Measurements from ENCODE around the gene GPRIN3. TPM values are rescaled to one million over a fixed set of nuclear protein-coding genes. Genes with fewer than 3 reads are reported as not detected.

GPRIN3 gene
- total and polyA plus RNA-seq, 8 donors: 0.40 to 19.8 (median 10.5) TPM

DNA sequence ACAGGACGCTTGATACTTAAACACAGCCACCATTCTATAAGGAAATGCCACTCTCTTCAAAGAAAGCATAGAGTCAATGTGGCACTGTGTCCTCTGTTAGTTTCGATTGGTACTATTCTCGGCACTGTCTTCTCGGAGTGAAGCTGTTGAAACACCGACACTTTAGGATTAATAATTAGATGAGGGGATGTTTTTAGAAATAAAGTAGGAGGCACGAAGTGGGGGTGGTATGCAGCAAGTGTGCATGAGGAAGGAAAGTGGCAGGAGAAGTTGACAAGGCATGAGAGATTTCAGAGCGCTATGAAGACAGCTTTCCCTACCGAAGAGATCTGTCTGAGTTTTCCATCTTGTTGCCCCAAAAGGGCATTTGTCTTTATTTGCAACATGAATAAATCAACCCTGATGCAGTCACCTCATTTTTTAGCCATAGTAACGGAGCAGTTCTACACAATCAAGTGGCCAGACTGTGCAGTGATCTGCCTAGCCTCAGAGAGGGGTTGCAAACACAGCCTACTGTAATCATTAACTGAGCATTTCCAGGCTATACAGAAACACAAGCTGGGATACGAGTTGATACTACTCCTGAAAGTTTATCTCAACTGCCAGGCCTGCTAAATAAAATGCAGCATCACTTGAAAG lies 8.3 kb downstream of the GPRIN3 start:
- Histone ChIP-seq H3K4me1 (peaks cover 14 to 54% (median 33%) of the 10 kb centered on the region in 4 donors), H3K9me3 (no peaks in the 10 kb centered on the region), H3K27me3 (no peaks in the 10 kb centered on the region), H3K4me3 (peak overlapping the region; percentile 19 to 38 (median 23)), H3K27ac (peak overlapping the region; percentile 65 to 86 (median 77)), H3K36me3 (no peaks in the 10 kb centered on the region)
- TF ChIP-seq EP300 (IDR thresholded peaks at IDR 0.05) (no peak), POLR2AphosphoS5 (IDR thresholded peaks at IDR 0.05) (no peak), POLR2A (IDR thresholded peaks at IDR 0.05) (no peak)
- intact Hi-C loops (cut with DNase I; ENCODE audit: low total_unique reads): no loop called here
- WGBS, 5 donors: 14 to 39% (median 30%) methylated on average over 10 of the region's 10 CpGs
- peak in 1 of 2 donors; percentile 59 for DNase-seq

DNA sequence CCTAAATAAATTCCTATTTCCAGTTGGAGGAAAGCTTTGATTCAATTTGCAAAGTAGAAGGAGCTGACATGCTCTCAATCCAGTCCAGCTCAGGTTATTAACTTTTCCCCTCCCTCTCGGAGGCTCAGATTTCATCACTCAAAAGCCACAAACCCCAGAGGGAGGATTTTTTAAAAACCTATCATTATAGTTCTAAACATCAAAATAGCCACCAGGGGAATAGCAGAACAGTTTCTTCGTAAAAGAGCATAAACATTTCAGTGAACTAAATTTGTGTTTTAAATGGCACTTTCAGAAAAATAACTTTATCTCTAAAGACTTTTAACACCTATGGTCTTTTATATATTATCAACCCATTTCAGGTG lies 8.8 kb downstream of the GPRIN3 start:
- intact Hi-C loops (cut with DNase I; ENCODE audit: low total_unique reads): no loop called here
- Histone ChIP-seq H3K27ac (peak overlapping the region; percentile 65 to 86 (median 77)), H3K27me3 (no peaks in the 10 kb centered on the region), H3K4me1 (peaks cover 14 to 56% (median 38%) of the 10 kb centered on the region in 4 donors), H3K9me3 (no peaks in the 10 kb centered on the region), H3K36me3 (no peaks in the 10 kb centered on the region), H3K4me3 (peak overlapping the region; percentile 19 to 38 (median 23))
- peak in 1 of 2 donors; percentile 38 for DNase-seq
- no peak for TF ChIP-seq EP300 (IDR thresholded peaks at IDR 0.05)
- TF ChIP-seq, protein P1, sequence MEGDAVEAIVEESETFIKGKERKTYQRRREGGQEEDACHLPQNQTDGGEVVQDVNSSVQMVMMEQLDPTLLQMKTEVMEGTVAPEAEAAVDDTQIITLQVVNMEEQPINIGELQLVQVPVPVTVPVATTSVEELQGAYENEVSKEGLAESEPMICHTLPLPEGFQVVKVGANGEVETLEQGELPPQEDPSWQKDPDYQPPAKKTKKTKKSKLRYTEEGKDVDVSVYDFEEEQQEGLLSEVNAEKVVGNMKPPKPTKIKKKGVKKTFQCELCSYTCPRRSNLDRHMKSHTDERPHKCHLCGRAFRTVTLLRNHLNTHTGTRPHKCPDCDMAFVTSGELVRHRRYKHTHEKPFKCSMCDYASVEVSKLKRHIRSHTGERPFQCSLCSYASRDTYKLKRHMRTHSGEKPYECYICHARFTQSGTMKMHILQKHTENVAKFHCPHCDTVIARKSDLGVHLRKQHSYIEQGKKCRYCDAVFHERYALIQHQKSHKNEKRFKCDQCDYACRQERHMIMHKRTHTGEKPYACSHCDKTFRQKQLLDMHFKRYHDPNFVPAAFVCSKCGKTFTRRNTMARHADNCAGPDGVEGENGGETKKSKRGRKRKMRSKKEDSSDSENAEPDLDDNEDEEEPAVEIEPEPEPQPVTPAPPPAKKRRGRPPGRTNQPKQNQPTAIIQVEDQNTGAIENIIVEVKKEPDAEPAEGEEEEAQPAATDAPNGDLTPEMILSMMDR (IDR thresholded peaks at IDR 0.05): no peak
- no peak for TF ChIP-seq POLR2A (IDR thresholded peaks at IDR 0.05)
- no peak for TF ChIP-seq POLR2AphosphoS5 (IDR thresholded peaks at IDR 0.05)
- WGBS, 5 donors: 9 to 25% (median 18%) methylated on average over 2 of the region's 2 CpGs

DNA sequence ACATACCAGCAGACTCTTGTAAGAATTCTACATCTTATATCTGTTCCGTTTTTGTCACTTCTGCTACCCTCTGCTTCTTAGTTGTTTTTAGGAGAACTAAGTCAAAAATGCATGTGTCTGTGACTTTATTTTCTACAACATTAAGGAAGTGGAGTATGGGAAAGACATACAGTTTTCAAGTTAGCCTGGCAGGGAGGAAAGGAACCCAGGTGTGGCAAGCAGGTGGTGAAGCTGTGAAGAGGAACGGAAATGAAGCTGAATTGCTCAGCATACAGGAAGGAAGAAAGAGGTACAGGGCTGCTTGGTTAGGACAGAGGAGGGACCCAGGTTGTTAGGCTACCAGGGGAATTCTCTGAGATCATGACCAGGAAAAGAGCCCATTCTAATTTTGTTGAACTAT lies 9.4 kb downstream of the GPRIN3 start:
- intact Hi-C loops (cut with DNase I; ENCODE audit: low total_unique reads): no loop called here
- peak in 1 of 2 donors; percentile 62 for DNase-seq
- H3K36me3 ChIP-seq: no peaks in the 10 kb centered on the region
- H3K4me1 ChIP-seq: peaks cover 14 to 61% (median 43%) of the 10 kb centered on the region in 4 donors
- TF ChIP-seq POLR2AphosphoS5 (IDR thresholded peaks at IDR 0.05): peak in 2 of 3 donors; percentile 21 to 60
- TF ChIP-seq, protein P1 (IDR thresholded peaks at IDR 0.05): no peak
- H3K27me3 ChIP-seq: no peaks in the 10 kb centered on the region
- no peaks in the 10 kb centered on the region for H3K9me3 ChIP-seq
- H3K27ac ChIP-seq: peak overlapping the region; percentile 65 to 87 (median 82)
- WGBS, 5 donors: 18 to 47% (median 43%) methylated on average over 2 of the region's 2 CpGs
- H3K4me3 ChIP-seq: no peak overlapping the region

DNA sequence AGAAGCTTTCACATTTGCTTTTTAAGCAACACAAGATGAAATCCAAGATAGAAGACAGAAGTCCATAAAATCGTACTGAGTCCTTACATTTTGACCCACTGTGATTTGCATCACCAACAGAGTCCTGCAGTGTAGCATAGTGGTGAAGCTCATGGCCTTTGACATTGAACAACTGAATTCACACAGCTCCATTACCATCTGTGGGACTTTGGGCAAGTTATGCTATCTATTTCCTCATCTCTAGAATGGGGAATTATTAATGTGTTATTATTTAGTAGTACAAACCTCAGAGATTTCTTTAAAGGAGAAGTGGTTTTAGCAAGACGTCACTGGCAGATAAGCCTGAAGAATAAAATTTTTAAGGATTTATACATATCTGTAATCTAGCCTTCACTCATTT lies 10.7 kb downstream of the GPRIN3 start:
- Histone ChIP-seq H3K36me3 (no peaks in the 10 kb centered on the region), H3K27me3 (no peaks in the 10 kb centered on the region), H3K4me1 (peaks cover 14 to 71% (median 46%) of the 10 kb centered on the region in 4 donors), H3K27ac (peak overlapping the region; percentile 65 to 86 (median 77)), H3K4me3 (no peak overlapping the region), H3K9me3 (no peaks in the 10 kb centered on the region)
- WGBS, 5 donors: 31 to 52% (median 39%) methylated on average over 2 of the region's 2 CpGs
- intact Hi-C loops (cut with DNase I; ENCODE audit: low total_unique reads): no loop called here
- no peak for TF ChIP-seq EP300 (IDR thresholded peaks at IDR 0.05)
- no peak for TF ChIP-seq POLR2AphosphoS5 (IDR thresholded peaks at IDR 0.05)
- TF ChIP-seq POLR2A (IDR thresholded peaks at IDR 0.05): no peak
- TF ChIP-seq, protein P1 (IDR thresholded peaks at IDR 0.05): no peak
- no peak for DNase-seq

DNA sequence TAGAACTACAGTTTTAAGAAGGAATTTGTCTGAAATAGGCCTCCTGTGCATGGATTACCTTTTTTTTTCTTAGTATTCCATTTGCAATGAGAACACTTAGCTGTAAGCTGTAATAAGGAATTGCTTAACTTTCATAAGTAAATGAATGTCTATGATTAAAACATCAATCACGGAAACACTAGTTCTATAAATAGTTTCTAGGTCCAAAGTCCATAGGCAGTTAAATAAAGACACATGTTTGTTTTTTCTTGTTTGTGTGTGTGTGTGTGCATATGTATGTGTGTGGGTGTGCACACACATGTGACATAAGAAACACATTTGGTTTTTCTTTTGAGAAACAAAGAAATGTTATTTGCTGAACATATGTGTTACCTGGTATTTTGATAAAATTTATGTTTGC lies 11.2 kb downstream of the GPRIN3 start:
- Histone ChIP-seq H3K4me1 (peaks cover 14 to 71% (median 46%) of the 10 kb centered on the region in 4 donors), H3K4me3 (no peak overlapping the region), H3K27ac (peak overlapping the region in 4 of 5 donors; percentile 65 to 86 (median 80)), H3K27me3 (no peaks in the 10 kb centered on the region), H3K36me3 (no peaks in the 10 kb centered on the region), H3K9me3 (no peaks in the 10 kb centered on the region)
- 16 to 43% (median 28%) methylated on average over 1 of the region's 1 CpG for WGBS, 5 donors
- TF ChIP-seq POLR2AphosphoS5 (IDR thresholded peaks at IDR 0.05) (peak in 1 of 3 donors; percentile 40), EP300 (IDR thresholded peaks at IDR 0.05) (no peak)
- intact Hi-C loops (cut with DNase I; ENCODE audit: low total_unique reads): no loop called here
- peak in 1 of 2 donors; percentile 85 for DNase-seq

Measured in stomach (tissue), 9 donors.